ENCODE measurements around the gene RFX4.
"Not testable (repeated sequence)": the region's sequence is repeated elsewhere in the genome, so short reads cannot be mapped to it uniquely, and the experiment has no call there.

The RFX4 gene

DNA sequence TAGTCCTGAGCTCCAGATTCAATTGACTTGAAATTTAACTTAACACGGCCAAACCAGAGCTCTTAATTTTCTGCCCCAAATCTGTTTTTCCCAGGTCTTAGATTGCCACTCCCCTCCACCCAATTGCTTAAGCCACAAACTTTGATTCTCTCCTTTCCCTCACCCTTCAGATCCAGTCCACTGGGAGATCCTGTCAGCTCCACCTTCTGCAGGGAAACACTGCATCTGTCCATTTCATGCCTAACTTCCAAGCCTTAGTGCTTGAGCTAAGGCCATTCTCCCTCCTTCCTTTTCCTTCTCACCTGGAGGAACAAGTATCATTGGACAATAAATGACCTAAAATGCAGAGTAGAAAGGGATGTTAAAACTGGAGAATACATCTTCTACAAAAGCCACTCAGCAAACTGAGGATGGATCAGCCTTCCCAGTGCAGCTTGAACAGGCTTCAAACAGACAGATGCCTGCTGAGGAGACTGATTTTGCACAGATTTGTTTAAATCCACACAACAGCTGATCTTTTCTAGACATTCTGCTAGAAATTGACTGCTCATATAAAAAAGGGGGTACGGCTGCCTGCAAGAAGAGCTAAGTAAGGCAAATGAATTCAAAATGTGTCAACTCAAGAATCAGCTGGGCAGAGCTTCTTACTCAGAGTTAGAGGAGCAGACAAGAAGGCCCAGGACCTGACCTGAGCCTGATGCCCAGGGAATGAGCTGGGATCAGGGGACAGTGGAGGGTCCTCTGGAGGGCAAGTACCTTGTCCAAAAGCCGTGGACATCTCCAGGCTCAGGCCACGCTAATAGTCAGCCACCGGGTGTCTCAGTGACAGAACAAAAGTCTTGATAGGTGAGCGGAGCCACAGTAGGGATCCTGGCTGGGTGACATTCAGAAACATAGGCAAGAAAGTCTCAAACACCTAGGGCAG lies 110.4 kb downstream of the RFX4 start:
- no peak for DNase-seq

DNA sequence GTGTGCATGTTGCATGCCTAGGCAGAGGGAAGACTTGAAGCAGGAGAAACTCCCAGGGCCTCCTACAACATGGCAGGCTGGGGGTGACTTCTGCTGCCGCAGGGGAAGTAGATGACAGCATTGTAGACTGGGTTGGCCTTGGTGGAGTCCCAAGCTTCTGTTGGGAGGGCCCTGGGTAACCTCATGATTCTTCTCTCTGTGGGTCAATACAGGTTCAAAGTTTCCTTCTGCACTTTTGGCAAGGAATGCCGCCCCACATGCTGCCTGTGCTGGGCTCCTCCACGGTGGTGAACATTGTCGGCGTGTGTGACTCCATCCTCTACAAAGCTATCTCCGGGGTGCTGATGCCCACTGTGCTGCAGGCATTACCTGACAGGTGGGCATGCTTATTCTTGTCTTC lies 113.3 kb downstream of the RFX4 start:
- no peak for DNase-seq

DNA sequence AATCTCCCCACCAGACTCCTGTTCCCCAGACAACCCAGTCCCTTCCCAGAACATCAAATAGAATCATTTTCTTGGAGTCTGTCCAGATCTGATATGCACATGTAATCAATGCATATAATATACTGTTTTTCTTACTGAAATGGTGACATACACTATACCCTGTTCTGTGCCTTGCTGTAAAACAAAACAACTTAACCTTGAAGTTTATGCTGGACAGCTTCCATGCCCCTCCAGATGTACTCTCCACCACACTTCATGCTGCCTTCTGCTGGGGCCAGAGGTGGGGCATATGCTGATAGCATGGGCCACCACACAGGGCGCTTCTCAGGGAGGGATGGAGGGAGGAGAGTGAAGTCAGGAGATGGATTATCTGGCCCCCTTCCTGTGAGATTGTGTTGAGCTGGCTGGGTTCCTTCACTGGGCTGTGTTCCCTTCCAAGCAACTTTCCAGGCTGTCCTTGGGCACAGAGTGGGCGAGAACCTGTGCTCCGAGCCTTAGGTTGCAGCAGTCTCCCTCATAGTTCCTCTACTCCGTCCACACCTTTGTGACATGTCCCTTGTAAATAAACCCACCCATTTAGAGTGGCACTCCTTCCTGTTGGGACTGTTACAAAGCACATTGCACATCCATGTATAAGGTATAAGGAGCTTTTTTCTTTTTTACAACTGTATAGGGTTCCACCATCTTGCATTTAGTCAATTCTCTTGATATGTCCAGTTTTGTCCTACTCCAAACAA lies 114.0 kb downstream of the RFX4 start:
- no peak for DNase-seq

DNA sequence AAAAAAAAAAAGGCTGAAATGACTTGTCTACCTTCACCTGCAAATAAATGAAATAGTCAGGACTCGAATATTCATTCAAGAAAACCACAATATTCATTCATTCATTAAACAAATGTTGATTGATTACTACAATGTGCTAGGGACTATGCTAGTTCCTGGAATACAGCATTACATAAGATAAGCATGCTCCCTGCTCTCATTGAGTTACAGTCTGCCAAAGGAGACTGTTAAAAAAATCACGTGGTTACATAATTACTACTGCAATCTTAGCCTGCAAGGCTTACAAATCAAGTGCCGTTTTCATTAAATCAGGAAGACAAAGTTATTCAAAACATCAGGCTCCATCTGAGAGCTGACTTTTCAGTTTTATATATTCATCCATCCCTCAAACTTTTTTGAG lies 121.3 kb downstream of the RFX4 start:
- peak; percentile 18 for DNase-seq

DNA sequence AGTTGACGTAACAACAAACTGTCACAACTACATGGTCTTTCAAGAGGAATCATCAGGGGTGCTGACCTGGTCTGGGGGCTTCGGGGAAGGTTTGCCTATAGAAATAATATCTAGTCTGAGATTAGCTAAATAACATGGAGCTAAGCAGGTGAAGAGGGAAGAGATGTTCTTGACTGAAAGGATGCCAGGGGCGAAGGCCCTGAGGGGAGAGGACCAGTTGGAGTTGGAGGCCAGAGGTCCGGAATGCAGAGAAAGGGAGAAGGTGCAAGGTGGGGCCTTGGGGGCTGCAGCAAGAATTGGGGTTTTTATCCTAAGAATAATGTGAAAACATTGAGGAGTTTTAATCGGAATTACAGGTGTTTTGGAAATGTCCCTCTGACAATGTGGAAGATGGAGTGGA lies 123.2 kb downstream of the RFX4 start:
- no peak for DNase-seq

DNA sequence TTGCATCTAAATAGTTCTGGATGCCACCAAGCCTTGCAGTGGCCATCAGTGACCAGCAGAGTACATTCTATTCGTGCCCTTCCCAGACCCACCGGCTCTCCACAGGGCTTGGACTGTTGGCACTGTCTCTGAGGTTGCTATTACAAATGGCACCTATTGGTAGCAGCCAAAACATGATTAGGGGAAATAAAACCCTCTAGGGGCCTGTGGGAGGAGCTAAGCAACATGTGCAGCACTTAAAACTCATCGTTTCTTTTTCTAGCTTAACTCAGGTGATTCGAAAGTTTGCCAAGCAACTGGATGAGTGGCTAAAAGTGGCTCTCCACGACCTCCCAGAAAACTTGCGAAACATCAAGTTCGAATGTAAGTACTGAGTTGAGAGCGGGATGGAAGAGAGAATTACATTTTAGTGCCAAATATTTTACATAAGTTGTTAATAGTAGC lies 126.3 kb downstream of the RFX4 start:
- no peak for DNase-seq

DNA sequence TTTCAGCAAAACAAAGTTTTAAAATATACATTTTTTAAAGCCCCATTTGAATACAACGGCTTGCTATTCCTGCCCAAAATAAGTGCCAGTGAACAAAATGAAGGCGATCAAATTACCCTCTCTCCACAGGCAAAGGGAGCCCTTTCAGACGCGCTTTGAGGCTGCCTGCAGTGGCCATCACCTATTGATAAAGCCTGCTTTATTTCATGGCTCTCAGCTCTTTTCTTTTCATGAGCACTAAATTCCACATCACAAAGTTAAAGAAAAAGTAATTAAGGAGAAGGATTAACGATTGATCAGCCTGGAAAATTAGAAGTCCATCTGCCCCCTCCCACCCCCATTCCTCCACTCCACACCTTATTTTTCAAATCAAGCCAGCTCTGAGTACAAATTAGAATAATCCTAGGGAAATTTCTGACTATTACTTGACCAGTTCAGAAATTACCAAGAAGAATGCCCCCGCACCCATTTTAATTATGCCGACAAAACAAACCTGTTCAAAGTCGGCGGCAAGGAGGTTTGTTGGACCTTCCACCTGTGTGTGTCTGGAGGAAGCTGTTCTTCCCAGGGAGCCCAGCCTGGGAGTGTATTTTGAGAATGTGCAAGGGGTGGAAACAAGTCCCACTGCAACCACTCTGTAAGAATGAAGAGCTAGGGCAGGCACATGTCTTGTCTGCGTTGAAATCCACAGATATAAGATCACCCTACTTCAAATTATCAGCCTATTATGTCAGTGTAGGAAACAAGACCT lies 127.5 kb downstream of the RFX4 start:
- no peak for DNase-seq

DNA sequence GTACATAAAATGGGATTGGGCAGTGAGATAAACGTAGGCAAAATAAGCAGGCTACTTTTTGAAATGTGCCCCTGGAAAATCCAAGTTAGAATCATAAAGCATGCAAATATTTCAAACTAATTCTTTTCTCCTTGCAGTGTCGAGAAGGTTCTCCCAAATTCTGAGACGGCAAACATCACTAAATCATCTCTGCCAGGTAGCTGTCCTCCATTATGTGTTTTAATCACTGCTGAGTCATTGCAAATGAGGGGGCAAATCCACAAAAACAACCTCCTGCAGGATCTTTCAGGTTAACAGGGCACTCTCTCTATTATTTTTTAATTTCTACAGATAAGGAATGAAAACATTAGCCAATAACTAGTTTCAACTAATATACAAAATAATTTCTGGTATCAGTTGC lies 128.5 kb downstream of the RFX4 start:
- no peak for DNase-seq

DNA sequence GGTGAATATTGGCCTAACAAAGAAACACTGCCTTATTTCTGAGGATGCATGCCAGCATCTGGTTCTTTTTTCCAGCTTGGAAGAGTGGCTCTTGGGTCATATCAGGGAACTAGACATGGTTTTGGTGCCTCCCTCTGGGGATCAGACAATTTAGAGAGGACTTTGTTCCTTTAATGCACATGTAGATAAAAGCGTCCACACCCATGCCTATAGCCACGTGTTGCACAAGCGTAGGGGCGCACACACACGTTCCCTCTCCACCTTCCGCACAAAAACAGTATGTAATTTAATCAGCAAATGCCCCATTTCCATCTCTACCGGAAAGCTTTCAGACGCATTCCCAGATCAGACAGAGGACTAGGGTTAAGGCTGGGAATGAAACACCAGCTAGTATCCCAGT lies 130.0 kb downstream of the RFX4 start:
- no peak for DNase-seq

DNA sequence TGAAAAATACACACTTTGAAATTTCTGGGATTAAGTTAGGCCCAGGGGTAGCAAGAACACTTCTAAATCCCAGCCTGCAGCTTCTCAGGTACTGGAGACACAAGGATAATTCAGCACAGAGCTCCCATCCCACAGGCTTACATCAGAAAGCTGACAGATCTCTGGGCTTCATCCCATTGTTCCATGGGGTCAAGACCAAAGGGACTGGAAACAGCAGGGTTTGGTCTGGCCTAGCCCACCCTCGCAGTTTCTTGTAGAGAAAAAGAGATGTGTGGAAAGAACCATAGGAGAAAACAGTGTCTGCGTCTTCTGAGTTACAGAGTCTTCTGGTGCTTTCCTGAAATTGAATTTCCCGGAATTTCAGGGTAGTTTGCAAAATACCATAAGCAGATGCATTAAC lies 132.1 kb downstream of the RFX4 start:
- DNase-seq: no peak

DNA sequence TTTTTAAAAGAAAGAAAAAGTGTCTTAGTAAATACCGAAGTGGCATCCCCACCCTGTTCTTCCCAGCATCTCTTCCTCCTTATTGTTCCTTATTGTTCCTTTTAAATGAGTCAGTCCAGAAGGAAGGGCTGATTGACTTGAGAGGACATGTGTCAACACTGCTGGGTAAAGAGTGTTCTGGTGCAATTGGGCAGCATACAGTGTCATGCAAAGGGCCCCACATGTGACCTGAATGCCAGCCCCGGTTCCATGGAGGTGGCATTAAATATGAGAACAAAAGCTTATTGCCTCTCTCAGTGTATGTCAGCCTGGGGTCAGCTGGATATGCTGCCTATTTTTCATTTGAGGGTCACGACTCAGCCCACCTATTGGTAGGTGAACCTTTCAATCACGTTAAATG lies 132.8 kb downstream of the RFX4 start:
- DNase-seq: no peak

DNA sequence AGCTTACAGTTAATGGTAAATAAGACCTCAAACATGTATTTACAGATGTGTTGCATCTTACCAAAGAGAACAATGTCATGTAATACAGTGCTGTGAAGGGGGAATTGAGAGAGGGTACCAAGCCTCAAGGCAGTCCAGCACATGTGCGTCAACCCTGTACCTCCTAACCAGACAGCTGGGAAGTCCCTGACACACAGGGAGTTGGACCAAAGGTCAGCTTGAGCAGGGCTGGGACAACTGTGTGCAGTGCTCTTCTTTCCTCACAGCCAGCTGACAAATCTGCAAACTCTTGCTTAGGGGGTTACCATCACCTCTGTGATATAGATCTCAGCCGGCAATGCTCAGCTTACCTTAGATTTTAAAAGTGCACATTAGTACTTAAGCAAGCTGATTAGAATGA lies 134.9 kb downstream of the RFX4 start:
- DNase-seq: no peak

DNA sequence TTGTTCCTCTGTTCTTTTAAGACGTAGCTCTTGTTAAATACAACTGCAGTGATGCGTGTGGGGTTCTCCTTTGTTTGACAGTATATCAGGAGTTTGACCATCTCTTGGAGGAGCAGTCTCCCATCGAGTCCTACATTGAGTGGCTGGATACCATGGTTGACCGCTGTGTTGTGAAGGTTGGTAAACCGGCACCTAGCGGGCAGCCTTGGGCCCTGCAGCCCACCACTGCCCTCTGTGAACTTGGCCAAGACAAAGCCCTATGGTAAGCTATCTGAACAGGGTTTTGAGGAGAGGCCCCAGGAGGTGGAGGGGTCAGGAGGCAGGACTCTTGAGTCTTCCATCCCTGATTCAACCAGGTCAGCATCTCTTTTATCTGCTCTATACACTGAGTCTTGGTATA lies 137.1 kb downstream of the RFX4 start:
- no peak for DNase-seq

DNA sequence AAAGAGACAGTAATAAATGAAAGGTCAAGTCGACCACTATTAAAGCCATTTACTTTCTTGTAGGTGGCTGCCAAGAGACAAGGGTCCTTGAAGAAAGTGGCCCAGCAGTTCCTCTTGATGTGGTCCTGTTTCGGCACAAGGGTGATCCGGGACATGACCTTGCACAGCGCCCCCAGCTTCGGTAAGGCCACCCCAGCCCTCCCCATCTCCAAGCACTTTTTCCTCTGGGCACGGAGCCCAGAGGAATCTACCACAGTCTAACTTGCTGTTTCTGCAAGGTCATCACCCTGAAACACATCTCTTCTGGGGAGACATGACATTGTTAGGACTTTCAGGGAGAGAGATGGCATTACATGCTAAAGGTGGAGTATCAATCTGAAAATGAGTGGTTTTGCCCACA lies 137.9 kb downstream of the RFX4 start:
- DNase-seq: no peak

DNA sequence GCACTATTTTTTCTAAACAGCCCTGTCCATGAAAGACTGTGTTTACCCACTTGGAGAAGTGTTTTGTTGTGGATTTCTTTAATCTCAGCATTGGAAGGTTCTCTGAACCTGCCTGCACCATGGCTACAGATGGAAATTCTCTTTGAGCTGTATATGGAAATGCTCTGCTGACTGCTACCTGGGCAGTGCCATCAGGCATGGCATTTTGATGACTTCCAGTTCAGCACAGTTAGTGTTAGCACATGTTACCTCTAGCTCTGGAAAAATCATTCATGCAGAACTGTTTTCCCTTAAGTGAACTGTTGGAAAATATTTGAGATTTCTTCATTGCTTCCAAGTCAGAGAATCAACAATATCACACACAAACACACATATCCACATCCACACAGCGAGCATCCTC lies 139.1 kb downstream of the RFX4 start:
- DNase-seq: no peak

DNA sequence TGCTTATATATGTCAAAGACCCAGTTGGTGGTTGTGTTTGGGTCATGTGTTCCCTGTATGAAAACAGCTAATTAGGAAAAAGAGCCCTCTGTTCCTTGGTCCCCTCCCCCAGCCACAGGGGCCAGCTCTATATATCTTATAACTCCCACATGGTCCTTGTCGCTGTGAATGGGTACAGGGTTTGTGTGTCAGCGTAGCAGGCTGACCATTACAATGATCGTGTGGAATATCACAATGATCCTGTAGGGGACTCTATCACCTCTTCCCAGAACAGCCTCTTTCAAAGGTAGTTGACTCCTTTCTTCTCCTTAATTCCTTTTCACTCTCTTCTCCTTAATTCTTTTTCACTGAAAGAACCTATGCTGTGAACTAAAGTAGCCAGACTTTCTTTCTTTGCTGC lies 140.0 kb downstream of the RFX4 start:
- DNase-seq: no peak

DNA sequence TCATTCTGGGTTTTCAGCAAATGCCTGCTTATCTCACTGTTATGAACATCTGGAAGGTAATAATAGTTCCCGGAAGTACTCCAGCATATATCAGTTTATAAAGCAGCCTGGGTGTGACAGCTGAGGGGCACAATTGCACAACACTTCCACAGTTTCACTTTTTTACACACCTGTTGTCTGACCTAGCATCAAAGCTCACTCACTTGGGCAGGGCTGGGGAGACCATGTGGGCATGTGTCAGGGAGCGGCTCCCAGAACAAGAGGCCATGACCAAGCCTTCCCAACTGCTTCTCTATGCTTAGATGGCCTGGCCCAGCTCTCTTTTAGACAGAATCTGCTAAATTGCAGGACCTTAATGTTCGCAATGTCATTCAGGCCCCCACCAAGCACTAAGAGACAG lies 140.6 kb downstream of the RFX4 start:
- DNase-seq: no peak

DNA sequence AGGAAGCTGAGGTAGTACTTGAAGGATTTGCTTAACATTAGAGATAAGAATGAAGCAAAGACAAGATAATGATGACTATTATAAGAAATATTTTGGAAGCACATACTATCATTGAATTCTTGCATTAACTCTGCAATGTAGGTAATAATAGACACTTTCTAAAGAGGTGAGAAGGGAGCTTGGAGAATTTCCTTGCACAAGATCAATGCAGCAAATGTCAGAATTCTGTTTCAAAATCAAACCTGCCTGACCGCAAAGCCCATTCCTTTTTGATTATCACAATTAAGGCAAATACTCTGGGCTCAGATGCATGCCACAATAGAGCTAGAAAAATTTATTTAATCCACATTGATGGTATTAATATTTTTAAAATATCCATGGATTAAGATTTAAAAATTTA lies 141.3 kb downstream of the RFX4 start:
- DNase-seq: no peak

DNA sequence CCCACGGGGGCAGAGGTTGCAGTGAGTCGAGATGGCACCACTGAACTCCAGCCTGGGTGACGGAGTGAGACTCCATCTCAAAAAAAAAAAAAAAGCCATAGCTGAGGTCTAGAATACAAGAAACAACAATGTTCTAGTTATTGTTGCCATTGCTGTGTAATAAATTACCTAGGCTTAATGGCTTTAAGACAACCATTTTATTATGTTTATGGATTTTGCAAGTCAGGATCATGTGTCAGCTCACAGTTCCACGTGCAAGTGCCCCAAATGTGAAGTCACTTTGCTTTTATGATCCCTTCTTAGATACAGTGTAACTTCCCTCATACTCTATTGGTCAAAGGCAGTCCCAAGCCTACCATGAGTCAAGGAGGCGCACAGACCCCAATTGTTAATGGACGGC lies 142.1 kb downstream of the RFX4 start:
- DNase-seq: no peak

DNA sequence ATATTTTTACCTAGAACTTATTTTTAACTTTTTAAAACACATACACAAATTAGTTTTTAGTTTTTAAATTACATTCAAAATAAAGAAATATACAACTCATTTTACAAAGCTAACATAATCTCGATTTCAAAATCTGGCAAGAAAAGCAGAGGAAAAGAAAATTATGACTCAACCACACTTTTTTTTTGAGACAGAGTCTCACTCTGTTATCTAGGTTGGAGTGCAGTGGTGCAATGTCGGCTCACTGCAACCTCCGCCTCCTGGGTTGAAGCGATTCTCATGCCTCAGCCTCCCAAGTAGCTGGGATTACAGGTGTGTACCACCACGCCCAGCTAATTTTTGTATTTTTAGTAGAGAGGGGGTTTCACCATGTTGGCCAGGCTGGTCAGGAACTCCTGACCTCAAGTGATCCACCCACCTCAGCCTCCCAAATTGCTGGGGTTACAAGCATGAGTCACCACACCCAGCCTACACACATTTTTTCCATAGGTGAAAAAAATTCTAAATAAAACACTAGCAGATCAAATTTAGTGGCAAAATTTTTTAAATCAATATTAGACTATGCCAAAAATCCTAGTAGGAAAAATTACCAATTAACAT lies 143.9 kb downstream of the RFX4 start:
- not testable (repeated sequence) for DNase-seq

DNA sequence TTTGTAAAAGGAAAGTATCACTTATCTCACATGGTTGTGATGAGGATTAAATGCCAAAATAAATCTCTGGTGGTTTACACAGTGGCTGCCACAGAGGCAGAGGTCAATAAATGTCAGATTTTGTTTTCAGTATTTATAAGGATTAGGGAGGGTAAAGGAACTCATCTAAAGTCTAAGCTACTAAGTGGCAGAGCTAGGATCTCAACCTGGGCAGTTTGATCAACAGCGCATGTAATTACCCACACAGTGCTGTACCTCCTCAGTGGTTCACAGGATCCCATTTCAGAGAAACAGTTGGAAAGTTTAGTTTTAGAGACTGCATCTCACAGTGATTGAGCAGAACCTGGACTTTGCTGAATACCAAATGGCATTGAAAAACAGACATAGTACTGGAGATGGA lies 146.8 kb downstream of the RFX4 start:
- DNase-seq: no peak

DNA sequence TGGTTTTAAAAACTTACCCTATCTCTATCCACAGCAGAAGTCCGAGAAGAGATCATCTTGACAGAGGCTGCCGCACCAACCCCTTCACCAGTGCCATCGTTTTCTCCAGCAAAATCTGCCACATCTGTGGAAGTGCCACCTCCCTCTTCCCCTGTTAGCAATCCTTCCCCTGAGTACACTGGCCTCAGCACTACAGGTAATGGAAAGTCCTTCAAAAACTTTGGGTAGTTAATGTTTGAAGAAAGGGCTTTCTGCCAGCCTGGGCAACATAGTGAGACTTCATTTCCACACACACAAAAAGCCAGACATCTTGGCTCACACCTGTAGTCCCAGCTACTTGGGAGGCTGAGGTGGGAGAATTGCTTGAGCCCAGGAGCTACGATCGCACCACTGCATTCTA lies 150.1 kb downstream of the RFX4 start:
- DNase-seq: no peak

DNA sequence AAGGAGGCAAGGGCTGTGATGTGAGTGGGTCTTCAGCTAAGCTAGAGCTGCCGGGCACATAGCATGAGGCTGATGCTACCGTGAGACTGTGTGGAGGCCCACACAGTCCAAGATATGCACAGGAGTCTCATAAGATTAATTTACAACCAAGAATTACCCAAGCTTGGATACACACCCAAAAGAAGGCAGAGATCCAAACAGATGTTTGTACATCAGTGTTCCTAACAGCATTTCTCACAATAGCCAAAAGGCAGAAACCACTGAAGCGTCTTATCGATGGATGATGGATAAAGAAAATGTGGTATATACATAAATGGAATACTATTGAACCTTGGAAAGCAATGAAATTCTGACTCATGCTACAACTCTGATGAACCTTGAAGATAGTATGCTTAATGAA lies 150.9 kb downstream of the RFX4 start:
- DNase-seq: no peak
